OCI-LY1 (cell line): ENCODE results near the gene PRPF6.

Source experiments
- H2AFZ ChIP-seq: fragments of 200-600 bp; sonication (generic), shearing (Covaris generic); 2 replicates; pipeline ENCODE4 v1.6.0; 2014; ENCODE audit warnings: antibody characterized with exemption, mild to moderate bottlenecking, low read length
- H3F3A ChIP-seq: fragments of 200-600 bp; sonication (generic), shearing (Covaris generic); 2 replicates; pipeline ENCODE4 v1.6.0; 2014; ENCODE audit warnings: mild to moderate bottlenecking, antibody characterized with exemption, low read length, moderate library complexity; ENCODE audit not compliant: insufficient read depth
- H3K27ac ChIP-seq: fragments of 200-600 bp; sonication (generic); 2 replicates; pipeline ENCODE4 v1.5.1; 2014; ENCODE audit warnings: low read length, mixed run types, mild to moderate bottlenecking, low read depth; ENCODE audit not compliant: poor library complexity, severe bottlenecking
- H3K27me3 ChIP-seq: fragments of 200-600 bp; sonication (generic); 2 replicates; pipeline ENCODE4 v1.6.0; 2014; ENCODE audit warnings: antibody characterized with exemption, mild to moderate bottlenecking, low read length, moderate library complexity; ENCODE audit not compliant: insufficient read depth
- H3K36me3 ChIP-seq: fragments of 200-600 bp; sonication (generic); 2 replicates; pipeline ENCODE4 v1.6.1; 2014; ENCODE audit warnings: mild to moderate bottlenecking, antibody characterized with exemption, low read length, moderate library complexity, mixed read lengths; ENCODE audit not compliant: insufficient read depth
- H3K4me1 ChIP-seq: fragments of 200-600 bp; sonication (generic); 2 replicates; pipeline ENCODE4 v1.5.1; 2014; ENCODE audit warnings: mild to moderate bottlenecking, low read length, moderate library complexity; ENCODE audit not compliant: insufficient read depth, severe bottlenecking
- H3K4me2 ChIP-seq: fragments of 200-600 bp; sonication (generic), shearing (Covaris generic); 2 replicates; pipeline ENCODE4 v1.6.1; 2014; ENCODE audit warnings: low read length
- H3K4me3 ChIP-seq: fragments of 200-600 bp; sonication (generic); 2 replicates; pipeline ENCODE4 v1.5.1; 2014; ENCODE audit warnings: low read length, low read depth, mild to moderate bottlenecking, mixed read lengths; ENCODE audit not compliant: poor library complexity, severe bottlenecking
- H3K79me2 ChIP-seq: fragments of 200-600 bp; shearing (Covaris generic); 2 replicates; pipeline ENCODE4 v1.6.1; 2016; ENCODE audit warnings: mixed run types, low read length, mixed read lengths; ENCODE audit not compliant: insufficient read depth
- H3K9ac ChIP-seq: fragments of 200-600 bp; sonication (generic), shearing (Covaris generic); 2 replicates; pipeline ENCODE4 v1.6.1; 2014; ENCODE audit warnings: mild to moderate bottlenecking, low read length, mixed read lengths
- H3K9me2 ChIP-seq: fragments of 200-600 bp; sonication (generic), shearing (Covaris generic); 2 replicates; pipeline ENCODE4 v1.6.1; 2014; ENCODE audit warnings: low read depth, mild to moderate bottlenecking, low read length, mixed read lengths
- H3K9me3 ChIP-seq: fragments of 200-600 bp; shearing (Covaris generic); 2 replicates; pipeline ENCODE4 v1.6.1; 2014; ENCODE audit warnings: low read length, mixed read lengths
- H4K20me1 ChIP-seq: fragments of 200-600 bp; sonication (generic), shearing (Covaris generic); 2 replicates; pipeline ENCODE4 v1.6.0; 2016; ENCODE audit warnings: mild to moderate bottlenecking, low read length; ENCODE audit not compliant: insufficient read depth
- EZH2 ChIP-seq: fragments of 200-600 bp; sonication (generic), shearing (Covaris generic); IDR thresholded peaks from 2 replicates; pipeline ENCODE4 v1.8.0; 2017; ENCODE audit warnings: borderline replicate concordance, mixed run types, mild to moderate bottlenecking, antibody characterized with exemption, low read length, moderate library complexity, mixed read lengths
- TF ChIP-seq, protein P1 (sequence below): fragments of 200-600 bp; sonication (generic), shearing (Covaris generic); IDR thresholded peaks from 2 replicates; pipeline ENCODE4 v1.5.1; 2017; ENCODE audit warnings: mild to moderate bottlenecking, antibody characterized with exemption, low read length, moderate library complexity, mixed read lengths

PRPF6 gene

GRCh38 chr20:64036346-64037198 is 55.6 kb downstream of the PRPF6 start:
- H2AFZ ChIP-seq, result no peak overlapping the region
- TF ChIP-seq, protein P1, sequence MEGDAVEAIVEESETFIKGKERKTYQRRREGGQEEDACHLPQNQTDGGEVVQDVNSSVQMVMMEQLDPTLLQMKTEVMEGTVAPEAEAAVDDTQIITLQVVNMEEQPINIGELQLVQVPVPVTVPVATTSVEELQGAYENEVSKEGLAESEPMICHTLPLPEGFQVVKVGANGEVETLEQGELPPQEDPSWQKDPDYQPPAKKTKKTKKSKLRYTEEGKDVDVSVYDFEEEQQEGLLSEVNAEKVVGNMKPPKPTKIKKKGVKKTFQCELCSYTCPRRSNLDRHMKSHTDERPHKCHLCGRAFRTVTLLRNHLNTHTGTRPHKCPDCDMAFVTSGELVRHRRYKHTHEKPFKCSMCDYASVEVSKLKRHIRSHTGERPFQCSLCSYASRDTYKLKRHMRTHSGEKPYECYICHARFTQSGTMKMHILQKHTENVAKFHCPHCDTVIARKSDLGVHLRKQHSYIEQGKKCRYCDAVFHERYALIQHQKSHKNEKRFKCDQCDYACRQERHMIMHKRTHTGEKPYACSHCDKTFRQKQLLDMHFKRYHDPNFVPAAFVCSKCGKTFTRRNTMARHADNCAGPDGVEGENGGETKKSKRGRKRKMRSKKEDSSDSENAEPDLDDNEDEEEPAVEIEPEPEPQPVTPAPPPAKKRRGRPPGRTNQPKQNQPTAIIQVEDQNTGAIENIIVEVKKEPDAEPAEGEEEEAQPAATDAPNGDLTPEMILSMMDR, result no peak
- no peak for TF ChIP-seq EZH2

GRCh38 chr20:64037199-64037497 is 56.2 kb downstream of the PRPF6 start:
- no peaks in the 10 kb centered on the region for H3K9me3 ChIP-seq
- H3K9me2 ChIP-seq, result no peaks in the 10 kb centered on the region
- H3K27me3 ChIP-seq, result 0 out of 2 replicates have a peak, but pooled peaks cover 6% of the 10 kb centered on the region
- no peak overlapping the region for H3K4me3 ChIP-seq
- TF ChIP-seq, protein P1, result no peak
- no peak overlapping the region for H3K27ac ChIP-seq
- no peak overlapping the region for H3K9ac ChIP-seq
- no peak overlapping the region for H2AFZ ChIP-seq
- H3F3A ChIP-seq, result no peaks in the 10 kb centered on the region
- no peaks in the 10 kb centered on the region for H3K79me2 ChIP-seq
- no peaks in the 10 kb centered on the region for H4K20me1 ChIP-seq
- peaks cover 18% of the 10 kb centered on the region for H3K36me3 ChIP-seq
- no peak overlapping the region for H3K4me2 ChIP-seq
- peaks cover 19% of the 10 kb centered on the region for H3K4me1 ChIP-seq

More at GRCh38 chr20:64036346-64037198, 55.6 kb downstream of the PRPF6 start:
- peaks cover 18% of the 10 kb centered on the region for H3K36me3 ChIP-seq
- H3F3A ChIP-seq, result no peaks in the 10 kb centered on the region
- H3K27me3 ChIP-seq, result 0 out of 2 replicates have a peak, but pooled peaks cover under 1% of the 10 kb centered on the region
- no peaks in the 10 kb centered on the region for H3K79me2 ChIP-seq
- peaks cover 13% of the 10 kb centered on the region for H3K4me1 ChIP-seq
- H3K4me3 ChIP-seq, result no peak overlapping the region
- H3K9me3 ChIP-seq, result no peaks in the 10 kb centered on the region
- no peak overlapping the region for H3K27ac ChIP-seq
- no peak overlapping the region for H3K9ac ChIP-seq
- H3K4me2 ChIP-seq, result no peak overlapping the region
- no peaks in the 10 kb centered on the region for H4K20me1 ChIP-seq
- H3K9me2 ChIP-seq, result no peaks in the 10 kb centered on the region

DNA sequence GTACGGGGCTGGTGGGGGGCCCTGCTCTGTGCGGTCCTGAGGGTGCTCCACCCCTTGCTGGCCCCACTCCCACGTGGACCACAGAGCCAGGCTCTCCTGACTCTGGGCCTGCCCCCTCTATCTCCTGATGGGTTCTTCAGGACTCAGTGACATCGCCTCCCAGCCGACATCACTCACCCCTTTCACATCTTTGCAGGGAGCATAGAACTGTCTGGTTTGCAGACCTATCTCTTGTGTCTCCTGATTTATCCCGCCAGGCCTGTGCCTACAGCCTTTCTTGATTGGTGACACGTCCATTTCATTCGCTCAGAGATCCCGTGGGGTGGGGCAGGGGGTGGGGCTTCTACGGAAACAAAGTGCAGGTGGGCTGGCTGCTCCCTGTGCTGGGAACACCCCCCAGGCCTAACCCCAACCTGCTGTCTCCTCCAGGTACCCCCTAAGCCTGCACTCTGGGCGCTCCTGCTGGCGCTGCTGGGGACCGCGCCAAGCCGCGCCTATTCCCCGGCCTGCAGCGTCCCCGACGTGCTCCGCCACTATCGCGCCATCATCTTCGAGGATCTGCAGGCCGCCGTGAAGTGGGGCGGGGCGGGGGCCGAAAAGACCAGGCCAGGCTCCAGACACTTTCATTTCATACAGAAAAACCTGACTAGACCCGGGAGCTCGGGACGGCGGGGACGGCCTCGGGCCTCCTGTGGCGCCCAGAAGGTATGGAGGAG is 56.7 kb downstream of the PRPF6 start:
- TF ChIP-seq EZH2, result no peak
- TF ChIP-seq, protein P1, result no peak
- H4K20me1 ChIP-seq, result no peaks in the 10 kb centered on the region
- no peak overlapping the region for H2AFZ ChIP-seq
- H3K27me3 ChIP-seq, result 0 out of 2 replicates have a peak, but pooled peaks cover 6% of the 10 kb centered on the region
- no peak overlapping the region for H3K4me3 ChIP-seq
- H3K36me3 ChIP-seq, result peaks cover 18% of the 10 kb centered on the region
- peak overlapping the region; percentile 13; the same call in 1 of the 2 replicates for H3K4me2 ChIP-seq
- H3K4me1 ChIP-seq, result peaks cover 22% of the 10 kb centered on the region
- H3K9ac ChIP-seq, result no peak overlapping the region
- H3K9me3 ChIP-seq, result no peaks in the 10 kb centered on the region
- H3K27ac ChIP-seq, result no peak overlapping the region
- H3F3A ChIP-seq, result no peaks in the 10 kb centered on the region
- H3K79me2 ChIP-seq, result no peaks in the 10 kb centered on the region
- no peaks in the 10 kb centered on the region for H3K9me2 ChIP-seq
